ENCODE measurements around the gene TSNAX.

Gene TSNAX

GRCh38 chr1:231519166-231519565 is 9.3 kb upstream of the TSNAX start:
- DNase-seq = no peak

- DNase-seq = no peak
Observed at GRCh38 chr1:231522038-231522437, 6.4 kb upstream of the TSNAX start.

GRCh38 chr1:231522931-231523642 is 5.4 kb upstream of the TSNAX start:
- DNase-seq = no peak

GRCh38 chr1:231523816-231524215 is 4.7 kb upstream of the TSNAX start:
- no peak for DNase-seq

GRCh38 chr1:231526536-231526935 is 1.9 kb upstream of the TSNAX start:
- DNase-seq = no peak

GRCh38 chr1:231527586-231528171 is 790 bp upstream of the TSNAX start:
- no peak for DNase-seq

GRCh38 chr1:231533240-231533639 is 4.8 kb downstream of the TSNAX start:
- no peak for DNase-seq

- no peak for DNase-seq
Observed at GRCh38 chr1:231534703-231535159, 6.3 kb downstream of the TSNAX start.

- DNase-seq = no peak
Observed at GRCh38 chr1:231536099-231536498, 7.6 kb downstream of the TSNAX start.

GRCh38 chr1:231540847-231541246 is 12.4 kb downstream of the TSNAX start:
- DNase-seq = no peak

GRCh38 chr1:231541842-231542241 is 13.4 kb downstream of the TSNAX start:
- DNase-seq = no peak

GRCh38 chr1:231544943-231545592 is 16.6 kb downstream of the TSNAX start:
- DNase-seq = no peak

- DNase-seq = no peak
Observed at GRCh38 chr1:231546693-231547092, 18.2 kb downstream of the TSNAX start.

GRCh38 chr1:231549733-231550447 is 21.4 kb downstream of the TSNAX start:
- no peak for DNase-seq

- DNase-seq = no peak
Observed at GRCh38 chr1:231550448-231550781, 21.9 kb downstream of the TSNAX start.

GRCh38 chr1:231553320-231553719 is 24.9 kb downstream of the TSNAX start:
- no peak for DNase-seq

GRCh38 chr1:231554969-231555368 is 26.5 kb downstream of the TSNAX start:
- DNase-seq = no peak

GRCh38 chr1:231557411-231557810 is 28.9 kb downstream of the TSNAX start:
- DNase-seq = no peak

GRCh38 chr1:231557898-231558707 is 29.6 kb downstream of the TSNAX start:
- DNase-seq = no peak

GRCh38 chr1:231558708-231559185 is 30.3 kb downstream of the TSNAX start:
- DNase-seq = no peak

GRCh38 chr1:231561647-231562383 is 33.3 kb downstream of the TSNAX start:
- DNase-seq = no peak

GRCh38 chr1:231563247-231563646 is 34.8 kb downstream of the TSNAX start:
- no peak for DNase-seq
